HUES6 (cell line): ENCODE data around the gene SCEL.
"Not testable (repeated sequence)": the region's sequence is repeated elsewhere in the genome, so short reads cannot be mapped to it uniquely, and the experiment has no call there.

Experiments
- H3K27ac ChIP-seq: 2 replicates; pipeline ENCODE4 v1.7.0; 2013; ENCODE audit warnings: low read depth, mild to moderate bottlenecking, low read length, inconsistent platforms
- H3K27me3 ChIP-seq: 2 replicates; pipeline ENCODE4 v1.6.1; 2013; ENCODE audit warnings: low read length; ENCODE audit not compliant: control insufficient read depth, insufficient read depth
- H3K36me3 ChIP-seq: 2 replicates; pipeline ENCODE4 v1.6.1; 2013; ENCODE audit warnings: low read length; ENCODE audit not compliant: control insufficient read depth, insufficient read depth
- H3K4me1 ChIP-seq: 2 replicates; pipeline ENCODE4 v1.6.1; 2013; ENCODE audit warnings: low read length; ENCODE audit not compliant: control insufficient read depth, insufficient read depth
- H3K4me3 ChIP-seq: 2 replicates; pipeline ENCODE4 v1.5.1; 2013; ENCODE audit warnings: low read depth, low read length
- H3K9ac ChIP-seq: one replicate; pipeline ENCODE4 v1.6.1; 2013; ENCODE audit warnings: mild to moderate bottlenecking, low read length
- H3K9me3 ChIP-seq: 2 replicates; pipeline ENCODE4 v1.6.1; 2013; ENCODE audit warnings: low read depth, low read length; ENCODE audit not compliant: control insufficient read depth, insufficient read depth

Gene SCEL

GRCh38 chr13:77508959-77509620 lies 26.4 kb upstream of the SCEL start:
- H3K27ac ChIP-seq: no peak overlapping the region
- no peaks in the 10 kb centered on the region for H3K27me3 ChIP-seq
- H3K9me3 ChIP-seq: no peaks in the 10 kb centered on the region
- H3K9ac ChIP-seq: no peak overlapping the region
- no peak overlapping the region for H3K4me3 ChIP-seq
- H3K4me1 ChIP-seq: no peaks in the 10 kb centered on the region
- H3K36me3 ChIP-seq: no peaks in the 10 kb centered on the region

DNA sequence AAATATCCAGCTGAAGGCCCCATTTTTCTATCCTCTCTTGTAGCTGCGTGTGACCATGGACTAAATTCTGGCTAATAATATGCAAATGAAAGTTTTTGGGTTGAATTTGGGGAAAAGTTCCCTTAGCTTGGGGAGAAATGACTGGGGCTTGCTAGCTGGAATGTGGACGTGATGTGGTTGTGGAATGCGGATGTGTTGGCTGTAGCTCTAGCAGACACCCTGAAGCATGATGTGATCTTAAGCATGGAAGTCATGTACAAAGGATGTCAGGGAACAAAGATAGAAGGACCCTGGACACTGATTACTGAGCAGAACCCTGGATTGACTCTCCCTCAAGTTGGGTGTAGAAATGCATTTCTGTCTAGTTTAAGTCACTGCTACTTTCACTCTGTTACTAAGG lies 25.4 kb upstream of the SCEL start:
- Histone ChIP-seq H3K27ac (no peak overlapping the region), H3K4me1 (no peaks in the 10 kb centered on the region), H3K36me3 (no peaks in the 10 kb centered on the region), H3K4me3 (no peak overlapping the region), H3K9me3 (no peaks in the 10 kb centered on the region), H3K9ac (no peak overlapping the region), H3K27me3 (no peaks in the 10 kb centered on the region)

GRCh38 chr13:77511552-77511951 lies 24.0 kb upstream of the SCEL start:
- Histone ChIP-seq H3K27ac (no peak overlapping the region), H3K4me3 (no peak overlapping the region), H3K27me3 (no peaks in the 10 kb centered on the region), H3K9me3 (no peaks in the 10 kb centered on the region), H3K9ac (no peak overlapping the region), H3K36me3 (no peaks in the 10 kb centered on the region), H3K4me1 (no peaks in the 10 kb centered on the region)

GRCh38 chr13:77513719-77514335 lies 21.7 kb upstream of the SCEL start:
- no peaks in the 10 kb centered on the region for H3K4me1 ChIP-seq
- H3K27me3 ChIP-seq: no peaks in the 10 kb centered on the region
- no peak overlapping the region for H3K27ac ChIP-seq
- H3K9me3 ChIP-seq: no peaks in the 10 kb centered on the region
- H3K4me3 ChIP-seq: no peak overlapping the region
- no peak overlapping the region for H3K9ac ChIP-seq
- no peaks in the 10 kb centered on the region for H3K36me3 ChIP-seq

- no peak overlapping the region for H3K9ac ChIP-seq
- no peaks in the 10 kb centered on the region for H3K4me1 ChIP-seq
- H3K36me3 ChIP-seq: no peaks in the 10 kb centered on the region
- no peak overlapping the region for H3K27ac ChIP-seq
- H3K9me3 ChIP-seq: no peaks in the 10 kb centered on the region
- H3K27me3 ChIP-seq: no peaks in the 10 kb centered on the region
- H3K4me3 ChIP-seq: no peak overlapping the region
These were observed 21.2 kb upstream of the SCEL start for GRCh38 chr13:77514336-77514726.

GRCh38 chr13:77515785-77516184 lies 19.7 kb upstream of the SCEL start:
- Histone ChIP-seq H3K27me3 (no peaks in the 10 kb centered on the region), H3K36me3 (no peaks in the 10 kb centered on the region), H3K4me3 (no peak overlapping the region), H3K9me3 (no peaks in the 10 kb centered on the region), H3K27ac (no peak overlapping the region), H3K4me1 (no peaks in the 10 kb centered on the region), H3K9ac (no peak overlapping the region)

DNA sequence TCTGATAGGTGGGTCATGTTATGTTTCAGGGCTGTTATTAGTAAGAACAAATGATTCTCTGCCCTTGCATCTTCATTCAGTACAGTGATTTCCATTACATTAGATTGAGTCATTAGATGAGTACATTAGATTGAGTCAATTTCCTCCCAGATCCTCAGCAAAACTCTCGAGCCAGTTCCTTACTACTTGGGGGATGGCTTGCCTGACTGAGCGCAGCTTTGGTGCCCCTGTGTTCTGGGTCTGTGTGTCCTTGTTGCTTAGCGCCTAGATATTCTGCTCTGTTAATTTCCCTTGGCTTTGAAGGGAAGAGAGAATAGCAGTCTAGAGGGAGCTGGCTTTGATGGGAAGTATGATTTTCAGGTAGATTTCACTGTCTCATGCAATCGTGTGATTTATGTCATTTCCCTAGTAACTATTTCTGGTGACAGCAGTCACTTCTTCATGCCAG lies 19.1 kb upstream of the SCEL start:
- Histone ChIP-seq H3K27ac (no peak overlapping the region), H3K4me3 (no peak overlapping the region), H3K9ac (no peak overlapping the region), H3K4me1 (peaks cover 3% of the 10 kb centered on the region), H3K36me3 (no peaks in the 10 kb centered on the region), H3K9me3 (no peaks in the 10 kb centered on the region), H3K27me3 (no peaks in the 10 kb centered on the region)

DNA sequence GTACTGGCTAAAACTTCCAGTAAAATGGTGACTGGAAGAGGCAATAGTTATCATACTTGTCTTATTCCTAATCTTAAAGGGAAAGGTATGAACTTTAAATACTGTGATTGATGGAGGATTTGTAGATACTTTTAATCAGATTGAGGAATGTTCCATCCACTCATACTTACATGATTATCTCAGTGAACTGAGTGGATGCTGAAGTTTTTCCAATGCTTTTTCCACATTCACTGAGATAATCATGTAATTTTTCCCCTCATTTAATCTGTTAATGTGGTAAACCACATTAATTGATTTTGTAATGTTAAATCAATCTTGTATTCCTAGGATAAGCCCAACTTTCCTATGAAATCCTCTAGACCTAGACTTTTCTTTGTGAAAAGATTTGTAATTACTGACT lies 17.2 kb upstream of the SCEL start:
- H3K9ac ChIP-seq: no peak overlapping the region
- peaks cover 12% of the 10 kb centered on the region for H3K4me1 ChIP-seq
- no peaks in the 10 kb centered on the region for H3K9me3 ChIP-seq
- no peak overlapping the region for H3K27ac ChIP-seq
- H3K36me3 ChIP-seq: no peaks in the 10 kb centered on the region
- no peak overlapping the region for H3K4me3 ChIP-seq
- H3K27me3 ChIP-seq: no peaks in the 10 kb centered on the region

DNA sequence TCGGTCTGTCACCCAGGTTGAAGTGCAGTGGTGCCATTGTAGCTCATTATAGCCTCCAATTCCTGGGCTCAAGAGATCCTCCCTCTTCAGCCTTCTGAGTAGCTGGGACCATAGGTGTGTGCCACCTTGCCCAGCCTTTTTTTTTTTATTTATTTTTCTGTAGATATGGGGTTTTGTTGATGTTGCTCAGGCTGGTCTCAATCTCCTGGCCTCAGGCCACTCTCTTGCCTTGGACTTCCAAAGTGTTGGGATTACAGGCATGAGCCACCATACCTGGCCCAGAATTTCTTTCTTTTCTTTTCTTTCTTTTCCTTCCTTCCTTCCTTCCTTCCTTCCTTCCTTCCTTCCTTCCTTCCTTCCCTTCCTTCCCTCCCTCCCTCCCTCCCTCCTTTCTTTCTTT lies 16.1 kb upstream of the SCEL start:
- H3K27ac ChIP-seq, H3K9me3 ChIP-seq, H3K9ac ChIP-seq, H3K36me3 ChIP-seq, H3K27me3 ChIP-seq, H3K4me3 ChIP-seq: not testable (repeated sequence)
- peaks cover 12% of the 10 kb centered on the region for H3K4me1 ChIP-seq

DNA sequence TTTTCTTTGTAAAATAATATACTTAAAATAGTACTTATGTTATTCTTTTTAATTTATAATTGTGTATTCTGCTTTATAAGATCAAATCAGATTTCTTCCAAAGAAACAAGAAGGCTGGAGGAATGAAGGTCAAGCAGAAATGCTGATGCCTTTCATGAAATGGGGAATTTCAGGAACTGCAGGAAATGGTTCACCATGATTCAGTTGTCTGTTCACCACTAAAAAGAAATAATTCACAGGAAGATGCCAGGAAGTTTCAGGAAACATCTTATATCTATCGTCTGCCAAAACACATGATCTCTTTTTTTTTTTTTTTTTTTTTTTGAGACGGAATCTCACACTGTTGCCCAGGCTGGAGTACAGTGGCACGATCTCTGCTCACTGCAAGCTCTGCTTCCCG lies 15.7 kb upstream of the SCEL start:
- Histone ChIP-seq H3K4me3 (no peak overlapping the region), H3K27ac (no peak overlapping the region), H3K36me3 (no peaks in the 10 kb centered on the region), H3K27me3 (no peaks in the 10 kb centered on the region), H3K9me3 (no peaks in the 10 kb centered on the region), H3K4me1 (peaks cover 12% of the 10 kb centered on the region), H3K9ac (no peak overlapping the region)

- no peaks in the 10 kb centered on the region for H3K9me3 ChIP-seq
- H3K4me1 ChIP-seq: peaks cover 12% of the 10 kb centered on the region
- H3K9ac ChIP-seq: no peak overlapping the region
- no peaks in the 10 kb centered on the region for H3K27me3 ChIP-seq
- peak overlapping the region; percentile 50; the same call in 1 of the 2 replicates for H3K27ac ChIP-seq
- H3K36me3 ChIP-seq: no peaks in the 10 kb centered on the region
- no peak overlapping the region for H3K4me3 ChIP-seq
These were observed 14.3 kb upstream of the SCEL start for GRCh38 chr13:77521194-77521593.
